K562 (cell line): ENCODE data around the gene SLX4IP. TPM values are rescaled to one million over a fixed set of nuclear protein-coding genes. Genes with fewer than 3 reads are reported as not detected.

Source experiments
- CREM ChIP-seq: IDR thresholded peaks from 2 replicates; pipeline ENCODE4 v1.6.1; 2014; ENCODE audit warnings: antibody characterized with exemption, low read depth
- DPF2 ChIP-seq: fragments of 450-650 bp; IDR thresholded peaks from 2 replicates; pipeline ENCODE4 v1.6.1; 2016
- FOXA3 ChIP-seq, 2 experiments: fragments of 450-650 bp in 1 of 2; sonication (generic) in 1 of 2; formaldehyde crosslinking; IDR thresholded peaks in 1 of 2; conservative IDR thresholded peaks in 1 of 2; 2 replicates each; pipeline versions ENCODE4 v1.4.0 to v1.8.0; 2020 to 2022; ENCODE audit warnings: mild to moderate bottlenecking in 2 of 2, missing genetic modification reagents in 1 of 2
- MYC ChIP-seq, 2 experiments: fragments of 250-450 bp in 1 of 2; sonication (Bioruptor Pico) in 1 of 2; IDR thresholded peaks; 2 replicates each; pipeline versions ENCODE4 v1.5.1 to v1.6.1; 2012 to 2021; ENCODE audit warnings: low read depth in 2 of 2, borderline replicate concordance in 1 of 2, improper control_type of control experiment in 1 of 2, low read length in 1 of 2, mild to moderate bottlenecking in 1 of 2, moderate library complexity in 1 of 2
- NFE2L1 ChIP-seq: fragments of 450-650 bp; IDR thresholded peaks from 2 replicates; pipeline ENCODE4 v1.6.1; 2016; ENCODE audit warnings: missing genetic modification characterization, low read depth, mild to moderate bottlenecking, missing compliant biosample characterization, moderate library complexity, borderline replicate concordance
- RBBP5 ChIP-seq: fragments of 200-600 bp; sonication (generic); IDR thresholded peaks from 2 replicates; pipeline ENCODE4 v1.6.1; 2012; ENCODE audit warnings: borderline replicate concordance, mild to moderate bottlenecking, low read length, control low read depth, inconsistent platforms; ENCODE audit not compliant: insufficient read depth, poor library complexity, severe bottlenecking
- SMARCE1 ChIP-seq: fragments of 450-650 bp; IDR thresholded peaks from 2 replicates; pipeline ENCODE4 v1.7.1; 2016; ENCODE audit warnings: mild to moderate bottlenecking
- polyA plus RNA-seq, 8 experiments: library from polyadenylated mRNA; depleted of rRNA in 4 of 8; stranded (reverse) in 5 of 8; unstranded in 3 of 8; fragments of >200 nt; fragmentation: Nextera tagmentation in 2 of 8; fragmentation: Illumina TruSeq in 1 of 8; extraction: Ambion mirVana in 2 of 8; extraction: Trizol in 1 of 8; gene quantifications; 2 replicates each; pipeline versions ENCODE4 v1.2.1 to v1.2.3, GENCODE V29; 2011 to 2014; ENCODE audit warnings: inconsistent platforms in 1 of 8, missing spikeins in 1 of 8
- total RNA-seq, 7 experiments: library from RNA; depleted of rRNA in 6 of 7; stranded (reverse); fragments of >200 nt in 6 of 7; fragmentation: Illumina TruSeq in 2 of 7; extraction: Trizol in 2 of 7; gene quantifications; 2 replicates each; pipeline versions ENCODE4 v1.2.1 to v1.2.3, GENCODE V29; 2011 to 2021; ENCODE audit warnings: low replicate concordance in 1 of 7
- TF ChIP-seq, protein P1 (sequence below): fragments of 450-650 bp; IDR thresholded peaks from 2 replicates; pipeline ENCODE4 v1.6.1; 2016; ENCODE audit warnings: mild to moderate bottlenecking, moderate library complexity
- TF ChIP-seq, protein P2 (sequence below), 3 experiments: IDR thresholded peaks in 2 of 3; conservative IDR thresholded peaks in 1 of 3; 2 replicates each; pipeline ENCODE4 v1.5.1; 2011 to 2012; ENCODE audit warnings: low read length in 3 of 3, mild to moderate bottlenecking in 3 of 3, control low read depth in 2 of 3, improper control_type of control experiment in 1 of 3, inconsistent platforms in 1 of 3, low read depth in 1 of 3, mixed read lengths in 1 of 3, moderate library complexity in 1 of 3; ENCODE audit not compliant: insufficient read depth in 2 of 3
- TF ChIP-seq, protein P3 (sequence below), 2 experiments: IDR thresholded peaks in 1 of 2; conservative IDR thresholded peaks in 1 of 2; 2 replicates each; pipeline ENCODE4 v1.6.1; 2016; ENCODE audit warnings: low read depth in 2 of 2, mild to moderate bottlenecking in 1 of 2, missing compliant biosample characterization in 1 of 2, missing genetic modification characterization in 1 of 2, moderate library complexity in 1 of 2

The SLX4IP gene
- total and polyA plus RNA-seq, 9 of the 15 experiments (the other 6 are each of a cell fraction or from before 2014, with no cell fraction given): 1.5 to 5.9 (median 3.5) TPM

DNA sequence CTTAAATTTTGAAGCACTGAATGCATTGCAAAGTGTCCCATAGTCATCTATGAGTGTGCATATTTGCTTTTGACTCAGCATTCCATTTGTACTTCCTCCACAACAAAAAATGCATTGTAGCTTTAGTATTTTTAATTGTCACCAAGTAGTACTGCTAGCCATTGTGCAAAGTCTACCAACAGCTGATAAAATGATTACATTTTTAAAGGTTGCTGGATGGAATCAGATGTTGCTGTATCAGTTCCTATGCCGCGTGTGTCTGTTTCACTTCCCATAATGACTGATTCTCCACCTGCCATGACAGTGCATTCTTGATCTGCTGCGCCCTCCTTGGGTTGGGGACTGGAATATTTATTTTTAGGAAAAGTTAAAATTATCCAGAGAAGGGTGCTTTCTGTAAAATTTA lies 41.2 kb downstream of the SLX4IP start (continued):
- TF ChIP-seq, protein P1, sequence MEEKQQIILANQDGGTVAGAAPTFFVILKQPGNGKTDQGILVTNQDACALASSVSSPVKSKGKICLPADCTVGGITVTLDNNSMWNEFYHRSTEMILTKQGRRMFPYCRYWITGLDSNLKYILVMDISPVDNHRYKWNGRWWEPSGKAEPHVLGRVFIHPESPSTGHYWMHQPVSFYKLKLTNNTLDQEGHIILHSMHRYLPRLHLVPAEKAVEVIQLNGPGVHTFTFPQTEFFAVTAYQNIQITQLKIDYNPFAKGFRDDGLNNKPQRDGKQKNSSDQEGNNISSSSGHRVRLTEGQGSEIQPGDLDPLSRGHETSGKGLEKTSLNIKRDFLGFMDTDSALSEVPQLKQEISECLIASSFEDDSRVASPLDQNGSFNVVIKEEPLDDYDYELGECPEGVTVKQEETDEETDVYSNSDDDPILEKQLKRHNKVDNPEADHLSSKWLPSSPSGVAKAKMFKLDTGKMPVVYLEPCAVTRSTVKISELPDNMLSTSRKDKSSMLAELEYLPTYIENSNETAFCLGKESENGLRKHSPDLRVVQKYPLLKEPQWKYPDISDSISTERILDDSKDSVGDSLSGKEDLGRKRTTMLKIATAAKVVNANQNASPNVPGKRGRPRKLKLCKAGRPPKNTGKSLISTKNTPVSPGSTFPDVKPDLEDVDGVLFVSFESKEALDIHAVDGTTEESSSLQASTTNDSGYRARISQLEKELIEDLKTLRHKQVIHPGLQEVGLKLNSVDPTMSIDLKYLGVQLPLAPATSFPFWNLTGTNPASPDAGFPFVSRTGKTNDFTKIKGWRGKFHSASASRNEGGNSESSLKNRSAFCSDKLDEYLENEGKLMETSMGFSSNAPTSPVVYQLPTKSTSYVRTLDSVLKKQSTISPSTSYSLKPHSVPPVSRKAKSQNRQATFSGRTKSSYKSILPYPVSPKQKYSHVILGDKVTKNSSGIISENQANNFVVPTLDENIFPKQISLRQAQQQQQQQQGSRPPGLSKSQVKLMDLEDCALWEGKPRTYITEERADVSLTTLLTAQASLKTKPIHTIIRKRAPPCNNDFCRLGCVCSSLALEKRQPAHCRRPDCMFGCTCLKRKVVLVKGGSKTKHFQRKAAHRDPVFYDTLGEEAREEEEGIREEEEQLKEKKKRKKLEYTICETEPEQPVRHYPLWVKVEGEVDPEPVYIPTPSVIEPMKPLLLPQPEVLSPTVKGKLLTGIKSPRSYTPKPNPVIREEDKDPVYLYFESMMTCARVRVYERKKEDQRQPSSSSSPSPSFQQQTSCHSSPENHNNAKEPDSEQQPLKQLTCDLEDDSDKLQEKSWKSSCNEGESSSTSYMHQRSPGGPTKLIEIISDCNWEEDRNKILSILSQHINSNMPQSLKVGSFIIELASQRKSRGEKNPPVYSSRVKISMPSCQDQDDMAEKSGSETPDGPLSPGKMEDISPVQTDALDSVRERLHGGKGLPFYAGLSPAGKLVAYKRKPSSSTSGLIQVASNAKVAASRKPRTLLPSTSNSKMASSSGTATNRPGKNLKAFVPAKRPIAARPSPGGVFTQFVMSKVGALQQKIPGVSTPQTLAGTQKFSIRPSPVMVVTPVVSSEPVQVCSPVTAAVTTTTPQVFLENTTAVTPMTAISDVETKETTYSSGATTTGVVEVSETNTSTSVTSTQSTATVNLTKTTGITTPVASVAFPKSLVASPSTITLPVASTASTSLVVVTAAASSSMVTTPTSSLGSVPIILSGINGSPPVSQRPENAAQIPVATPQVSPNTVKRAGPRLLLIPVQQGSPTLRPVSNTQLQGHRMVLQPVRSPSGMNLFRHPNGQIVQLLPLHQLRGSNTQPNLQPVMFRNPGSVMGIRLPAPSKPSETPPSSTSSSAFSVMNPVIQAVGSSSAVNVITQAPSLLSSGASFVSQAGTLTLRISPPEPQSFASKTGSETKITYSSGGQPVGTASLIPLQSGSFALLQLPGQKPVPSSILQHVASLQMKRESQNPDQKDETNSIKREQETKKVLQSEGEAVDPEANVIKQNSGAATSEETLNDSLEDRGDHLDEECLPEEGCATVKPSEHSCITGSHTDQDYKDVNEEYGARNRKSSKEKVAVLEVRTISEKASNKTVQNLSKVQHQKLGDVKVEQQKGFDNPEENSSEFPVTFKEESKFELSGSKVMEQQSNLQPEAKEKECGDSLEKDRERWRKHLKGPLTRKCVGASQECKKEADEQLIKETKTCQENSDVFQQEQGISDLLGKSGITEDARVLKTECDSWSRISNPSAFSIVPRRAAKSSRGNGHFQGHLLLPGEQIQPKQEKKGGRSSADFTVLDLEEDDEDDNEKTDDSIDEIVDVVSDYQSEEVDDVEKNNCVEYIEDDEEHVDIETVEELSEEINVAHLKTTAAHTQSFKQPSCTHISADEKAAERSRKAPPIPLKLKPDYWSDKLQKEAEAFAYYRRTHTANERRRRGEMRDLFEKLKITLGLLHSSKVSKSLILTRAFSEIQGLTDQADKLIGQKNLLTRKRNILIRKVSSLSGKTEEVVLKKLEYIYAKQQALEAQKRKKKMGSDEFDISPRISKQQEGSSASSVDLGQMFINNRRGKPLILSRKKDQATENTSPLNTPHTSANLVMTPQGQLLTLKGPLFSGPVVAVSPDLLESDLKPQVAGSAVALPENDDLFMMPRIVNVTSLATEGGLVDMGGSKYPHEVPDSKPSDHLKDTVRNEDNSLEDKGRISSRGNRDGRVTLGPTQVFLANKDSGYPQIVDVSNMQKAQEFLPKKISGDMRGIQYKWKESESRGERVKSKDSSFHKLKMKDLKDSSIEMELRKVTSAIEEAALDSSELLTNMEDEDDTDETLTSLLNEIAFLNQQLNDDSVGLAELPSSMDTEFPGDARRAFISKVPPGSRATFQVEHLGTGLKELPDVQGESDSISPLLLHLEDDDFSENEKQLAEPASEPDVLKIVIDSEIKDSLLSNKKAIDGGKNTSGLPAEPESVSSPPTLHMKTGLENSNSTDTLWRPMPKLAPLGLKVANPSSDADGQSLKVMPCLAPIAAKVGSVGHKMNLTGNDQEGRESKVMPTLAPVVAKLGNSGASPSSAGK: peak; percentile 25; the same call in 1 of the 2 replicates
- TF ChIP-seq DPF2 (peak; percentile 65), RBBP5 (no peak), SMARCE1 (0 out of 2 replicates have a peak, but pooled peaks have one; percentile 15), MYC (IDR thresholded peaks at IDR 0.05; ENCODE audit: low read depth, low read length) (peak; percentile 56), MYC (CRISPR knock-in tag; IDR thresholded peaks at IDR 0.05; ENCODE audit: borderline replicate concordance, low read depth) (no peak), NFE2L1 (peak; percentile 68), FOXA3 (CRISPR knock-in tag; conservative IDR thresholded peaks at IDR 0.05 in 1 of 2, IDR thresholded peaks at IDR 0.05 in 1 of 2) (no peak), CREM (0 out of 2 replicates have a peak, but pooled peaks have one; percentile 14)
- TF ChIP-seq, protein P2, sequence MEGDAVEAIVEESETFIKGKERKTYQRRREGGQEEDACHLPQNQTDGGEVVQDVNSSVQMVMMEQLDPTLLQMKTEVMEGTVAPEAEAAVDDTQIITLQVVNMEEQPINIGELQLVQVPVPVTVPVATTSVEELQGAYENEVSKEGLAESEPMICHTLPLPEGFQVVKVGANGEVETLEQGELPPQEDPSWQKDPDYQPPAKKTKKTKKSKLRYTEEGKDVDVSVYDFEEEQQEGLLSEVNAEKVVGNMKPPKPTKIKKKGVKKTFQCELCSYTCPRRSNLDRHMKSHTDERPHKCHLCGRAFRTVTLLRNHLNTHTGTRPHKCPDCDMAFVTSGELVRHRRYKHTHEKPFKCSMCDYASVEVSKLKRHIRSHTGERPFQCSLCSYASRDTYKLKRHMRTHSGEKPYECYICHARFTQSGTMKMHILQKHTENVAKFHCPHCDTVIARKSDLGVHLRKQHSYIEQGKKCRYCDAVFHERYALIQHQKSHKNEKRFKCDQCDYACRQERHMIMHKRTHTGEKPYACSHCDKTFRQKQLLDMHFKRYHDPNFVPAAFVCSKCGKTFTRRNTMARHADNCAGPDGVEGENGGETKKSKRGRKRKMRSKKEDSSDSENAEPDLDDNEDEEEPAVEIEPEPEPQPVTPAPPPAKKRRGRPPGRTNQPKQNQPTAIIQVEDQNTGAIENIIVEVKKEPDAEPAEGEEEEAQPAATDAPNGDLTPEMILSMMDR (IDR thresholded peaks at IDR 0.05 in 2 of 3, conservative IDR thresholded peaks at IDR 0.05 in 1 of 3; ENCODE audit: insufficient read depth in 2 of 3, low read depth in 1 of 3, low read length in 3 of 3): peak; percentile 12 to 46 (median 33); a peak in 3 of 6 replicates
- TF ChIP-seq, protein P3, sequence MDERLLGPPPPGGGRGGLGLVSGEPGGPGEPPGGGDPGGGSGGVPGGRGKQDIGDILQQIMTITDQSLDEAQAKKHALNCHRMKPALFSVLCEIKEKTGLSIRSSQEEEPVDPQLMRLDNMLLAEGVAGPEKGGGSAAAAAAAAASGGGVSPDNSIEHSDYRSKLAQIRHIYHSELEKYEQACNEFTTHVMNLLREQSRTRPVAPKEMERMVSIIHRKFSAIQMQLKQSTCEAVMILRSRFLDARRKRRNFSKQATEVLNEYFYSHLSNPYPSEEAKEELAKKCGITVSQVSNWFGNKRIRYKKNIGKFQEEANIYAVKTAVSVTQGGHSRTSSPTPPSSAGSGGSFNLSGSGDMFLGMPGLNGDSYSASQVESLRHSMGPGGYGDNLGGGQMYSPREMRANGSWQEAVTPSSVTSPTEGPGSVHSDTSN (CRISPR knock-in tag; IDR thresholded peaks at IDR 0.05; ENCODE audit: low read depth): no peak
- TF ChIP-seq, protein P3 (tag; conservative IDR thresholded peaks at IDR 0.05; ENCODE audit: low read depth): peak; percentile 45; the same call in 1 of the 2 replicates
